GM12801 (cell line): ENCODE data around the gene MTURN.

Experiments used
- CTCF ChIP-seq: IDR thresholded peaks from one replicate; pipeline ENCODE4 v1.5.1; 2011; ENCODE audit warnings: control low read depth; ENCODE audit not compliant: insufficient read length; ENCODE audit errors: extremely low read depth

The MTURN gene

DNA sequence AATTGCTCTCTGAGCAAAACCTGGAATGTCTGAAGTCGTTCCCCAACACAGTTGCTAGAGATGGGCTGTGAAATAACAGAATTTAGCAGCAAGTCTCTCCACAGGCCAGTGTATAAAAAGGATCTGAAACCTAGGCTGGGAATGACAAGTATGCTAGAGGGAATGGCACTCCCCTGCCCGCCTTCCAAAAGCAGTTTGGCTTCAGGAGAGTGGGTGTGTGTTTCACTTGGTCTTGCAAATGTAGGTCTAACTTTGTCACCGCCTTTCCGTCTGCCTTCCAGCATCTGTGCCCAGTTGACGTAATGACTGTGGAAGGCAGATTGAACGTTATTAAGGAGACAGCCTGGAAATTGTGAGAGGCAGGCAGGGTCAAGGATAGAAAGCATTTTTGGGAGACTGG lies 18.0 kb upstream of the MTURN start:
- TF ChIP-seq CTCF, result no peak

- no peak for TF ChIP-seq CTCF
Observed at GRCh38 chr7:30117896-30118295, 16.9 kb upstream of the MTURN start.

- no peak for TF ChIP-seq CTCF
Observed at GRCh38 chr7:30119890-30120577, 14.8 kb upstream of the MTURN start.

- TF ChIP-seq CTCF, result no peak
Observed at GRCh38 chr7:30133736-30134610, 813 bp upstream of the MTURN start.

GRCh38 chr7:30135301-30136116 lies 723 bp downstream of the MTURN start:
- TF ChIP-seq CTCF, result no peak

GRCh38 chr7:30136117-30136731 lies 1.4 kb downstream of the MTURN start:
- no peak for TF ChIP-seq CTCF
